Activated T-cell treated with anti-CD3 and anti-CD28 coated beads for 48 hours (primary cell): ENCODE measurements around the gene PHTF1.
"Not testable (repeated sequence)": the region's sequence is repeated elsewhere in the genome, so short reads cannot be mapped to it uniquely, and the experiment has no call there.

Experiments used
- DNase-seq: peaks from one replicate; pipeline ENCODE4 v3.0.0-alpha.2; 2020; ENCODE audit warnings: low read depth

PHTF1 gene

GRCh38 chr1:113777561-113777960 lies 18.3 kb upstream of the PHTF1 start:
- DNase-seq: no peak

GRCh38 chr1:113770031-113770430 lies 10.7 kb upstream of the PHTF1 start:
- DNase-seq: no peak

GRCh38 chr1:113769601-113769970 lies 10.3 kb upstream of the PHTF1 start:
- no peak for DNase-seq

- no peak for DNase-seq
These were observed 9.8 kb upstream of the PHTF1 start for GRCh38 chr1:113768916-113769600.

- no peak for DNase-seq
These were observed 6.3 kb upstream of the PHTF1 start for GRCh38 chr1:113765306-113766230.

- DNase-seq: no peak
These were observed 4.4 kb upstream of the PHTF1 start for GRCh38 chr1:113763661-113764060.

GRCh38 chr1:113761937-113762336 lies 2.7 kb upstream of the PHTF1 start:
- DNase-seq: no peak

- DNase-seq: no peak
These were observed 1.1 kb upstream of the PHTF1 start for GRCh38 chr1:113760102-113761080.

GRCh38 chr1:113758631-113759332 lies 504 bp downstream of the PHTF1 start:
- peak; percentile 58 for DNase-seq

GRCh38 chr1:113756461-113756860 lies 2.8 kb downstream of the PHTF1 start:
- DNase-seq: no peak

GRCh38 chr1:113753333-113753732 lies 6.0 kb downstream of the PHTF1 start:
- not testable (repeated sequence) for DNase-seq

GRCh38 chr1:113751516-113751915 lies 7.8 kb downstream of the PHTF1 start:
- DNase-seq: no peak

GRCh38 chr1:113751114-113751513 lies 8.2 kb downstream of the PHTF1 start:
- no peak for DNase-seq

- no peak for DNase-seq
These were observed 9.9 kb downstream of the PHTF1 start for GRCh38 chr1:113749402-113749801.

GRCh38 chr1:113747376-113747775 lies 11.9 kb downstream of the PHTF1 start:
- no peak for DNase-seq

- DNase-seq: no peak
These were observed 13.9 kb downstream of the PHTF1 start for GRCh38 chr1:113745425-113745824.

- no peak for DNase-seq
These were observed 15.2 kb downstream of the PHTF1 start for GRCh38 chr1:113744114-113744513.

- no peak for DNase-seq
These were observed 16.8 kb downstream of the PHTF1 start for GRCh38 chr1:113742515-113742914.

GRCh38 chr1:113734357-113735055 lies 24.8 kb downstream of the PHTF1 start:
- DNase-seq: no peak

GRCh38 chr1:113732802-113733201 lies 26.5 kb downstream of the PHTF1 start:
- no peak for DNase-seq

- DNase-seq: no peak
These were observed 38.3 kb downstream of the PHTF1 start for GRCh38 chr1:113721010-113721409.
